C1 segment of cervical spinal cord (tissue), 14 donors: Measurements from ENCODE around the gene NPY1R.

Experiments
- DNase-seq, 14 donors: peaks; one replicate each; lab custom pipeline; 2025; lab: John Stamatoyannopoulos, UW

Gene NPY1R

DNA sequence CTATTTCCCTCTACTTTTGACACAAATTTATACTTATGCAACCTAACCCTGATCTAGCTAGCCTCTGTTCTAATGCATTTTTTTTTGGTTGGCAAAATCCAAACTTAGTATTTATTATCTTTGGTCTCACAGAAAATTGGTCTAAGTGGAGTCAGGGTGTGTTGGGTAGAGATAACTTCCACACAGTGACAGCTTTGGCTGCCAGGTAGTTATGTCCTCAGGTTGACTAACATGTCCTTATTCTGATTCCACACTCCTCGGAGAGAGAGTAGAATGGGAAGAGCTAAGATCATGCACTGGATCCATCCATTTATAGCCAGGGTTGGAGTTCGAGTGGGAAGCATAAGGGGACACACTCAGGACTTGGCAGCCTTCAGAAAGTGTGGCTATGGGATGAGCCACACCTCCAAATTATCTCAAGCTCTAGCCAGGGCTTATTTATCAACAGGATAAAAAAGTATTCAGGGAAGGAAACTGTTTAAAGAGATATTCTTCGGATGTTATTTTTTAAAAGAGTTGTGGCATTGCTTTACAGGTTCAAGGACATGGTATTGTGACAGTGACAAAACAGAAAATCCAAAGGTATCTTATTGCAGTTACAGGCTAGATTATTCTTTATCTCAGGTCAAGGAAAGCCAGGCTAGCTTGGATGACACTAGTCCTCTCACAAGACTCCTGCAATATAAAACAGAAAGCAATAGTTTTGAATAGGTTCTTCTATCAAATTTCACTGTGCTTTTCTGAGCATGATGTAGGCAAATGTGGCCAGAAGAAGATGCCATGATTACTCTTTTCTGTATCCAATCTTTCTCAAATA lies 51.5 kb downstream of the NPY1R start:
- DNase-seq, result no peak

DNA sequence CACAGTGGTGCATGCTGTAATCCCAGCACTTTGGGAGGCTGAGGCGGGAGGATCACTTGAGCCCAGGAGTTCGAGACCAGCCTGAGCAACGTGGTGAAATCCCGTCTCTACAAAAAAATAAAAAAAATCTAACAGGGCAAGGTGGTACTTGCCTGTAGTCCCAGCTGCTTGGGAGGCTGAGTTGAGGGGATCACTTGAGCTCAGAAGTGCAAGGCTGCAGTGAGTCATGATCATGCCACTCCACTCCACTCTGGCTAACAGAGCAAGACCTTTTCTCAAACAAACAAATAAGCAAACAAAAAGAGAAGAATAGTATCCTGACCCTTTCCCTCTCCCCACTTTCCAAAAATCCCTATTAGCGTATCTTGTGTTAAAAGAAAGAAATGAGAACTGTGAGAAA lies 52.7 kb downstream of the NPY1R start:
- DNase-seq, result no peak

DNA sequence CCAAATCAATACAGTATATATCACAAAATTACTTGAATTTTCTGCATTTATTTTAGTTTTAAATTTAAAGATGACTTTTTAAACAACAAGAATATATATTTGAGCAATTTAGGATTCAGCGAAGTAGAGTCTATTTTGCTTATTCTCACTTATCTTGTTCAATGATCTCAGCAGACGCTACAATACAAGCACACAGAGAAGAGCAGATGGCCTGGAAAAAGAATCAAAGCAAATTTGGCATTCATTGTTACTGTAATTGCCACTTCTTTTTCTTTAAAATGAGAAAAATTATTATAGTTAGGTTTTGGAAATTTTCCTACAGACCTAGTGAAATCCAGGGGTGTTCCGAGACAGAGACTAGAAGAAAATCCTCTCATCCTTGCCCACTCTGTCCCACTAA lies 57.5 kb downstream of the NPY1R start:
- DNase-seq, result no peak
